Vagina (tissue), 2 donors: ENCODE data around the gene TTC39C. TPM values are rescaled to one million over a fixed set of nuclear protein-coding genes. Genes with fewer than 3 reads are reported as not detected.
A peak's percentile ranks its signal among the peaks of the same experiment; 100 is the strongest.

Source experiments
- DNase-seq, 2 donors: peaks; one replicate each; pipeline ENCODE4 v3.0.0-alpha.2; 2017; ENCODE audit errors: extremely low spot score in 2 of 2
- H3K27ac ChIP-seq: fragments of 200-600 bp; sonication (generic); one replicate; pipeline ENCODE4 v1.5.1; 2019
- H3K27me3 ChIP-seq: fragments of 200-600 bp; sonication (generic); one replicate; pipeline ENCODE4 v1.5.1; 2019
- H3K36me3 ChIP-seq, 2 donors: fragments of 200-600 bp; sonication (generic); one replicate each; pipeline ENCODE4 v1.5.1; 2017 to 2019
- H3K4me1 ChIP-seq: fragments of 200-600 bp; sonication (generic); one replicate; pipeline ENCODE4 v1.5.1; 2019
- H3K4me3 ChIP-seq, 2 donors: fragments of 200-600 bp; sonication (generic); 1 replicate in 1 of 2; 2 replicates in 1 of 2; pipeline ENCODE4 v1.5.1; 2016 to 2019
- H3K9me3 ChIP-seq: fragments of 200-600 bp; sonication (generic); one replicate; pipeline ENCODE4 v1.5.1; 2019
- CTCF ChIP-seq, 3 experiments: fragments of 450-650 bp in 2 of 3; fragments of 200-600 bp in 1 of 3; sonication (generic) in 1 of 3; IDR thresholded peaks; one replicate each; pipeline ENCODE4 v1.5.1; 2017 to 2019; ENCODE audit warnings: antibody characterized with exemption in 3 of 3, mild to moderate bottlenecking in 2 of 3, moderate library complexity in 2 of 3
- POLR2A ChIP-seq, 2 donors: fragments of 450-650 bp; IDR thresholded peaks; one replicate each; pipeline ENCODE4 v1.6.1; 2017; ENCODE audit warnings: antibody characterized with exemption in 2 of 2, mild to moderate bottlenecking in 2 of 2, moderate library complexity in 2 of 2
- POLR2AphosphoS5 ChIP-seq, 2 donors: sonication (generic); formaldehyde crosslinking; IDR thresholded peaks; one replicate each; pipeline ENCODE4 v1.9.0; 2017; ENCODE audit warnings: antibody characterized with exemption in 2 of 2, mild to moderate bottlenecking in 2 of 2, low read depth in 1 of 2; ENCODE audit not compliant: insufficient read depth in 1 of 2
- intact Hi-C: fragments of 100-400 bp; cut with DNase I; formaldehyde crosslinking; loops from one replicate; pipeline ENCODE4 v1.15.1; 2023
- total RNA-seq: library from RNA; depleted of rRNA; stranded (reverse); fragments of >200 nt; gene quantifications from one replicate; pipeline ENCODE4 v1.2.3, GENCODE V29; 2016

Gene TTC39C
- total RNA-seq, 1 donor from 2014 or later: 42.5 TPM

- TF ChIP-seq CTCF (IDR thresholded peaks at IDR 0.05) (no peak), POLR2A (IDR thresholded peaks at IDR 0.05) (no peak), POLR2AphosphoS5 (IDR thresholded peaks at IDR 0.05; ENCODE audit: insufficient read depth in 1 of 2, low read depth in 1 of 2) (no peak)
- no peaks in the 10 kb centered on the region for H3K9me3 ChIP-seq
- no peaks in the 10 kb centered on the region for H3K27me3 ChIP-seq
- intact Hi-C loops: no loop called here
- no peak for DNase-seq
- H3K27ac ChIP-seq: no peak overlapping the region
- H3K4me1 ChIP-seq: peaks cover 23% of the 10 kb centered on the region
- H3K36me3 ChIP-seq: no peaks in the 10 kb centered on the region
- no peak overlapping the region for H3K4me3 ChIP-seq
Observed at GRCh38 chr18:24048261-24048660, 33.7 kb downstream of the TTC39C start.

GRCh38 chr18:24049142-24049541 lies 34.6 kb downstream of the TTC39C start:
- Histone ChIP-seq H3K4me1 (peaks cover 32% of the 10 kb centered on the region), H3K27ac (no peak overlapping the region), H3K27me3 (no peaks in the 10 kb centered on the region), H3K4me3 (no peak overlapping the region), H3K9me3 (no peaks in the 10 kb centered on the region), H3K36me3 (no peaks in the 10 kb centered on the region)
- no peak for DNase-seq
- TF ChIP-seq POLR2A (IDR thresholded peaks at IDR 0.05): no peak
- intact Hi-C loops: no loop called here

GRCh38 chr18:24051031-24051947 lies 36.7 kb downstream of the TTC39C start:
- peak overlapping the region; percentile 25 for H3K27ac ChIP-seq

GRCh38 chr18:24052053-24052452 lies 37.5 kb downstream of the TTC39C start:
- H3K36me3 ChIP-seq: no peaks in the 10 kb centered on the region
- H3K27ac ChIP-seq: peak overlapping the region; percentile 2
- DNase-seq: no peak
- no peak overlapping the region for H3K4me3 ChIP-seq
- no peaks in the 10 kb centered on the region for H3K27me3 ChIP-seq
- H3K9me3 ChIP-seq: no peaks in the 10 kb centered on the region
- H3K4me1 ChIP-seq: peaks cover 61% of the 10 kb centered on the region
- intact Hi-C loops: no loop called here
- TF ChIP-seq POLR2A (IDR thresholded peaks at IDR 0.05) (no peak), POLR2AphosphoS5 (IDR thresholded peaks at IDR 0.05; ENCODE audit: insufficient read depth in 1 of 2, low read depth in 1 of 2) (no peak), CTCF (IDR thresholded peaks at IDR 0.05) (no peak)

More at GRCh38 chr18:24051031-24051947, 36.7 kb downstream of the TTC39C start:
- no peaks in the 10 kb centered on the region for H3K36me3 ChIP-seq
- intact Hi-C loops: no loop called here
- no peaks in the 10 kb centered on the region for H3K9me3 ChIP-seq
- H3K4me3 ChIP-seq: no peak overlapping the region
- no peaks in the 10 kb centered on the region for H3K27me3 ChIP-seq
- TF ChIP-seq POLR2AphosphoS5 (IDR thresholded peaks at IDR 0.05; ENCODE audit: insufficient read depth in 1 of 2, low read depth in 1 of 2): no peak
- H3K4me1 ChIP-seq: peaks cover 53% of the 10 kb centered on the region
- no peak for DNase-seq

- no peak for DNase-seq
- Histone ChIP-seq H3K27ac (no peak overlapping the region), H3K27me3 (no peaks in the 10 kb centered on the region), H3K36me3 (no peaks in the 10 kb centered on the region), H3K4me3 (no peak overlapping the region), H3K4me1 (peaks cover 61% of the 10 kb centered on the region), H3K9me3 (no peaks in the 10 kb centered on the region)
- intact Hi-C loops: no loop called here
- TF ChIP-seq POLR2A (IDR thresholded peaks at IDR 0.05) (no peak), POLR2AphosphoS5 (IDR thresholded peaks at IDR 0.05; ENCODE audit: insufficient read depth in 1 of 2, low read depth in 1 of 2) (no peak), CTCF (IDR thresholded peaks at IDR 0.05) (no peak)
Observed at GRCh38 chr18:24053211-24053610, 38.7 kb downstream of the TTC39C start.

GRCh38 chr18:24054130-24054529 lies 39.6 kb downstream of the TTC39C start:
- intact Hi-C loops: no loop called here
- Histone ChIP-seq H3K36me3 (no peaks in the 10 kb centered on the region), H3K27me3 (no peaks in the 10 kb centered on the region), H3K4me3 (no peak overlapping the region), H3K27ac (peak overlapping the region; percentile 12), H3K9me3 (no peaks in the 10 kb centered on the region), H3K4me1 (peaks cover 61% of the 10 kb centered on the region)
- TF ChIP-seq POLR2A (IDR thresholded peaks at IDR 0.05): no peak
- no peak for TF ChIP-seq CTCF (IDR thresholded peaks at IDR 0.05)
- TF ChIP-seq POLR2AphosphoS5 (IDR thresholded peaks at IDR 0.05; ENCODE audit: insufficient read depth in 1 of 2, low read depth in 1 of 2): no peak
- DNase-seq: no peak
